ENCODE results near the gene CEP128. TPM values are rescaled to one million over a fixed set of nuclear protein-coding genes. Genes with fewer than 3 reads are reported as not detected.

The CEP128 gene
- total and polyA plus RNA-seq, 2 experiments from 2014 or later: 7.6 to 17.6 TPM

GRCh38 chr14:80456209-80456608 is 485.3 kb downstream of the CEP128 start (continued):
- no peak for TF ChIP-seq REST (IDR thresholded peaks at IDR 0.05; ENCODE audit: unreplicated experiment)

GRCh38 chr14:80455031-80455430 is 486.5 kb downstream of the CEP128 start:
- Histone ChIP-seq H2AFZ (no peak overlapping the region), H3K4me1 (ENCODE audit: insufficient read depth) (no peaks in the 10 kb centered on the region), H3K4me3 (no peak overlapping the region), H3K9me2 (ENCODE audit: insufficient read depth) (peaks cover 11% of the 10 kb centered on the region; the same call in 1 of the 2 replicates), H3K79me2 (replicated peaks; ENCODE audit: insufficient read depth) (no peaks in the 10 kb centered on the region), H3K27me3 (ENCODE audit: insufficient read depth) (no peaks in the 10 kb centered on the region), H3K27ac (ENCODE audit: low read depth) (no peak overlapping the region), H3F3A (replicated peaks; ENCODE audit: low read depth) (no peaks in the 10 kb centered on the region), H3K4me2 (no peak overlapping the region), H3K36me3 (ENCODE audit: insufficient read depth) (no peaks in the 10 kb centered on the region), H4K20me1 (replicated peaks; ENCODE audit: insufficient read depth) (no peaks in the 10 kb centered on the region)
- Mint-ChIP-seq H3K4me1 (no peaks in the 10 kb centered on the region), H3K27me3 (ENCODE audit: insufficient read depth, low read depth, poor library complexity) (no peaks in the 10 kb centered on the region), H3K4me3 (peak overlapping the region; percentile 66; the same call in 2 of the 3 replicates), H3K36me3 (ENCODE audit: low read depth) (peaks cover 14% of the 10 kb centered on the region), H3K9me3 (peaks cover 24% of the 10 kb centered on the region), H3K27ac (no peak overlapping the region)
- TF ChIP-seq NANOG (IDR thresholded peaks at IDR 0.05; ENCODE audit: borderline replicate concordance) (no peak), EZH2 (IDR thresholded peaks at IDR 0.05; ENCODE audit: low read depth, unreplicated experiment) (no peak), ZNF462 (CRISPR knock-in tag; IDR thresholded peaks at IDR 0.05) (no peak), REST (IDR thresholded peaks at IDR 0.05; ENCODE audit: unreplicated experiment) (no peak), CREB1 (CRISPR knock-in tag; IDR thresholded peaks at IDR 0.05; ENCODE audit: low read depth) (no peak), ZNF331 (CRISPR knock-in tag; IDR thresholded peaks at IDR 0.05; ENCODE audit: low read depth) (no peak), POLR2AphosphoS5 (IDR thresholded peaks at IDR 0.05; ENCODE audit: low read depth) (no peak), ETS1 (IDR thresholded peaks at IDR 0.05) (no peak), ZNF114 (CRISPR knock-in tag; IDR thresholded peaks at IDR 0.05) (no peak), STAT1 (IDR thresholded peaks at IDR 0.05; ENCODE audit: unreplicated experiment) (no peak), EZH2phosphoT487 (IDR thresholded peaks at IDR 0.05; ENCODE audit: unreplicated experiment) (no peak)
- ATAC-seq: no peak; the same call in 2 of the 3 replicates
- DNase-seq (ENCODE audit: low spot score): peak; percentile 27
